ENCODE data around the gene KCNJ12. TPM values are rescaled to one million over a fixed set of nuclear protein-coding genes. Genes with fewer than 3 reads are reported as not detected.
A peak's percentile ranks its signal among the peaks of the same experiment; 100 is the strongest.
"Not testable (repeated sequence)": the region's sequence is repeated elsewhere in the genome, so short reads cannot be mapped to it uniquely, and the experiment has no call there.

Gene KCNJ12
- 10 to 100 TPM in 2 of 10 donors, 1 to 10 TPM in 8; 7.2 to 14.7 (median 8.7) TPM for total RNA-seq
- polyA plus RNA-seq: 1 to 10 TPM; 2.8 to 4.0 TPM
- long read RNA-seq, donor 1, full-length matches to known transcripts: 10 of 30 reads
- long read RNA-seq, donor 1, partial matches to known transcripts: 5 of 30 reads
- long read RNA-seq, donor 1, other reads (novel, unspliced or antisense): 15 of 30 reads
- long read RNA-seq, donor 2, full-length matches to known transcripts: 20 of 34 reads
- long read RNA-seq, donor 2, partial matches to known transcripts: 6 of 34 reads
- long read RNA-seq, donor 2, other reads (novel, unspliced or antisense): 8 of 34 reads
- long read RNA-seq, donor 3, full-length matches to known transcripts: 1 of 12 reads
- long read RNA-seq, donor 3, partial matches to known transcripts: 4 of 12 reads
- long read RNA-seq, donor 3, other reads (novel, unspliced or antisense): 7 of 12 reads

GRCh38 chr17:21376081-21376758 is at the start of gene KCNJ12:
TSS of gene KCNJ12 (plus strand) at chr17:21376357. CDS start at chr17:21415343, 38,986 bp downstream.
- ATAC-seq (peak in 7 of 8 donors; percentile 27 to 69 (median 57)), DNase-seq (peak in 1 of 2 donors; percentile 58)
- peaks cover 0 to 50% (median 5%) of the 10 kb centered on the region in 7 donors for H3K27me3 ChIP-seq
- intact Hi-C loops (cut with DNase I): loop anchor here in 4 of 10 donors (5.0 to 10.0 kb wide), 3 partner anchors 51 to 59 kb away; no protein-coding TSS in a partner anchor
- H3K4me1 ChIP-seq: peaks cover 15 to 51% (median 35%) of the 10 kb centered on the region in 9 donors
- peak within 1 kb of the TSS; percentile 41 to 66 (median 60) for H3K4me3 ChIP-seq
- TF ChIP-seq CTCF (IDR thresholded peaks at IDR 0.05): no peak
- 1% methylated on average over 65 to 82 of the region's 82 CpGs for WGBS, 2 donors
- H3K27ac ChIP-seq: peak within 1 kb of the TSS in 9 of 10 donors; percentile 54 to 68 (median 62)
- no peaks in the 10 kb centered on the region for H3K36me3 ChIP-seq
- H3K9me3 ChIP-seq: no peaks in the 10 kb centered on the region

DNA sequence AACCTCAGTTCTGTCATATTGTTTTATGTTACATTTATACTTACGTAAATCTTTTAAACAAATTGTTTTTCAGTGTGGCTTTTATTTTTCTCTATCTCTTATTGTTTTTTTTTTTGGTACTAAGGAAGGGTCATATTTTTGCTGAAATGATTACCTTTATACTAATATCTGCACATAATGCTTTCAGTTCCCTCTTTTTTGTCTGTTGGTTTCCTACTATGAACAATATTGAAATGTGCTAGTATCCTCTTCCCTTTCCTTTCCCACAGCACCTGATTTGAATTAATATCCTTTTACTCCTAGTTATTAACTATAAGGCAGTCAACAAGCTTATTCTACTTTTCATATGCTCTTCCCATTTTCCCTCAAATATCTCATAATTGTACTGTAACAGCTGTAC is 48.2 kb upstream of the KCNJ12 start:
- not testable (repeated sequence) for H3K4me1 ChIP-seq, H3K4me3 ChIP-seq, H3K27me3 ChIP-seq, H3K27ac ChIP-seq, DNase-seq, ATAC-seq, H3K36me3 ChIP-seq
- peaks cover 0 to 10% (median 0%) of the 10 kb centered on the region in 11 donors for H3K9me3 ChIP-seq
- 76 to 86% methylated on average over 1 of the region's 1 CpG for WGBS, 2 donors
- intact Hi-C loops (cut with DNase I): loop anchor here in 1 of 10 donors (10.0 kb wide), 1 partner anchor 47 kb away; the partner anchor contains the start of gene KCNJ12

- not testable (repeated sequence) for H3K27ac ChIP-seq, DNase-seq, H3K27me3 ChIP-seq, H3K4me1 ChIP-seq, H3K4me3 ChIP-seq, ATAC-seq, H3K36me3 ChIP-seq
- intact Hi-C loops (cut with DNase I): loop anchor here in 1 of 10 donors (10.0 kb wide), 1 partner anchor 46 kb away; the partner anchor contains the start of gene KCNJ12
- peaks cover 0 to 10% (median 0%) of the 10 kb centered on the region in 11 donors for H3K9me3 ChIP-seq
- WGBS, 2 donors: 66 to 82% methylated on average over 2 of the region's 2 CpGs
Observed at GRCh38 chr17:21328778-21329177, 47.4 kb upstream of the KCNJ12 start.

- H3K27ac ChIP-seq: no peak overlapping the region
- DNase-seq (no peak), ATAC-seq (peak in 2 of 8 donors; percentile 16 to 28)
- intact Hi-C loops (cut with DNase I): loop anchor here in 1 of 10 donors (10.0 kb wide), 1 partner anchor 54 kb away; no protein-coding TSS in a partner anchor
- no peak overlapping the region for H3K4me3 ChIP-seq
- H3K9me3 ChIP-seq: peaks cover 0 to 10% (median 0%) of the 10 kb centered on the region in 11 donors
- peaks cover 0 to 2% (median 0%) of the 10 kb centered on the region in 7 donors for H3K27me3 ChIP-seq
- TF ChIP-seq CTCF (IDR thresholded peaks at IDR 0.05): no peak
- no peaks in the 10 kb centered on the region for H3K4me1 ChIP-seq
- H3K36me3 ChIP-seq: no peaks in the 10 kb centered on the region
- 84 to 88% methylated on average over 9 of the region's 9 CpGs for WGBS, 2 donors
Observed at GRCh38 chr17:21330436-21331160, 45.6 kb upstream of the KCNJ12 start.

- intact Hi-C loops (cut with DNase I): loop anchor here in 1 of 10 donors (10.0 kb wide), 1 partner anchor 48 kb away; no protein-coding TSS in a partner anchor
- H3K27ac ChIP-seq, H3K36me3 ChIP-seq, H3K9me3 ChIP-seq, H3K27me3 ChIP-seq, H3K4me1 ChIP-seq, H3K4me3 ChIP-seq, DNase-seq: not testable (repeated sequence)
- ATAC-seq: peak in 3 of 8 donors; percentile 5 to 15 (median 8)
- 80 to 83% methylated on average over 4 of the region's 4 CpGs for WGBS, 2 donors
Observed at GRCh38 chr17:21336541-21337294, 39.4 kb upstream of the KCNJ12 start.

- not testable (repeated sequence) for H3K36me3 ChIP-seq, H3K4me1 ChIP-seq, DNase-seq, H3K9me3 ChIP-seq, H3K4me3 ChIP-seq, H3K27me3 ChIP-seq
- peak in 2 of 8 donors; percentile 3 to 26 for ATAC-seq
- 69 to 70% methylated on average over 8 of the region's 8 CpGs for WGBS, 2 donors
- H3K27ac ChIP-seq: peak overlapping the region in 2 of 10 donors; percentile 35 to 58
- intact Hi-C loops (cut with DNase I): loop anchor here in 1 of 10 donors (10.0 kb wide), 1 partner anchor 47 kb away; no protein-coding TSS in a partner anchor
Observed at GRCh38 chr17:21337981-21338625, 38.1 kb upstream of the KCNJ12 start.
